SK-N-MC (cell line): ENCODE data around the gene SEL1L3.

ENCODE experiments used
- DNase-seq: peaks from one replicate; pipeline ENCODE4 v3.0.0-alpha.2; 2011; ENCODE audit warnings: low read depth, low spot score
- H3K27ac ChIP-seq: fragments of 200-600 bp; sonication (generic); 2 replicates; pipeline ENCODE4 v1.5.1; 2016; ENCODE audit warnings: mixed run types
- H3K36me3 ChIP-seq: fragments of 200-600 bp; sonication (generic); 2 replicates; pipeline ENCODE4 v1.6.1; 2017; ENCODE audit warnings: antibody characterized with exemption, low read length, mixed read lengths; ENCODE audit not compliant: insufficient read depth
- H3K4me3 ChIP-seq: fragments of 200-600 bp; sonication (generic); 2 replicates; pipeline ENCODE4 v1.5.1; 2016
- H3K9ac ChIP-seq: fragments of 200-600 bp; sonication (generic); 2 replicates; pipeline ENCODE4 v1.8.0; 2017; ENCODE audit warnings: mixed run types, mixed read lengths; ENCODE audit not compliant: insufficient read length
- H3K9me3 ChIP-seq: fragments of 200-600 bp; sonication (generic); 2 replicates; pipeline ENCODE4 v1.6.1; 2017; ENCODE audit warnings: low read depth, mild to moderate bottlenecking, antibody characterized with exemption, low read length, moderate library complexity, mixed read lengths
- EZH2 ChIP-seq: fragments of 200-600 bp; sonication (generic); IDR thresholded peaks from one replicate; pipeline ENCODE4 v1.6.1; 2017; ENCODE audit warnings: antibody characterized with exemption
- FOXP2 ChIP-seq: optimal IDR thresholded peaks from 2 replicates; pipeline ENCODE3; 2011; ENCODE audit warnings: mild to moderate bottlenecking, moderate library complexity; ENCODE audit not compliant: insufficient read depth; ENCODE audit errors: extremely low read length, control extremely low read depth
- POLR2AphosphoS5 ChIP-seq: IDR thresholded peaks from 2 replicates; pipeline ENCODE4 v1.6.1; 2012; ENCODE audit warnings: mild to moderate bottlenecking, low read depth, low read length, borderline replicate concordance

Gene SEL1L3

GRCh38 chr4:25896776-25897539 is 34.2 kb upstream of the SEL1L3 start:
- Histone ChIP-seq H3K9me3 (no peaks in the 10 kb centered on the region), H3K27ac (no peak overlapping the region), H3K36me3 (no peaks in the 10 kb centered on the region), H3K9ac (no peak overlapping the region), H3K4me3 (no peak overlapping the region)
- TF ChIP-seq EZH2 (no peak), FOXP2 (no peak), POLR2AphosphoS5 (no peak)
- no peak for DNase-seq

DNA sequence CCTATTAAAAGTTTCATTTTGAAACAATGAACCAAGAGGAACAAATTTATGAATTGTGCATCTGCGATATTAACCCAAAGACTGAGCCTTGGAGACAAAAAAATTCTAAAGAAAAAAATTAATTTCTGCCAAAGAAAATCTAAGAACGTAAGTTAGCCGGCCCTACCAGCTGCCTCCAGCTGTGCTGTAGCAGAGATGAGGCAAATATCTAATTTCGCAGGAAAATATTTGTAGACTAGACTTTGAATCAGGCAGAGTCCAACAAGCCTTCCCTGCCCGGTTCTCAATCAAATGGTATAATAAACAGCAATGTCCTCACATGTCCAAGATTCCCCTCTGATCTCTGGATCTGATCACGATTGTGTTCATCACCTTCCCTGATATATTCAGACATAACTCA is 30.0 kb upstream of the SEL1L3 start:
- H3K4me3 ChIP-seq: no peak overlapping the region
- H3K9ac ChIP-seq: no peak overlapping the region
- TF ChIP-seq FOXP2 (no peak), POLR2AphosphoS5 (no peak), EZH2 (no peak)
- no peak overlapping the region for H3K27ac ChIP-seq
- H3K9me3 ChIP-seq: no peaks in the 10 kb centered on the region
- DNase-seq: no peak
- no peaks in the 10 kb centered on the region for H3K36me3 ChIP-seq

DNA sequence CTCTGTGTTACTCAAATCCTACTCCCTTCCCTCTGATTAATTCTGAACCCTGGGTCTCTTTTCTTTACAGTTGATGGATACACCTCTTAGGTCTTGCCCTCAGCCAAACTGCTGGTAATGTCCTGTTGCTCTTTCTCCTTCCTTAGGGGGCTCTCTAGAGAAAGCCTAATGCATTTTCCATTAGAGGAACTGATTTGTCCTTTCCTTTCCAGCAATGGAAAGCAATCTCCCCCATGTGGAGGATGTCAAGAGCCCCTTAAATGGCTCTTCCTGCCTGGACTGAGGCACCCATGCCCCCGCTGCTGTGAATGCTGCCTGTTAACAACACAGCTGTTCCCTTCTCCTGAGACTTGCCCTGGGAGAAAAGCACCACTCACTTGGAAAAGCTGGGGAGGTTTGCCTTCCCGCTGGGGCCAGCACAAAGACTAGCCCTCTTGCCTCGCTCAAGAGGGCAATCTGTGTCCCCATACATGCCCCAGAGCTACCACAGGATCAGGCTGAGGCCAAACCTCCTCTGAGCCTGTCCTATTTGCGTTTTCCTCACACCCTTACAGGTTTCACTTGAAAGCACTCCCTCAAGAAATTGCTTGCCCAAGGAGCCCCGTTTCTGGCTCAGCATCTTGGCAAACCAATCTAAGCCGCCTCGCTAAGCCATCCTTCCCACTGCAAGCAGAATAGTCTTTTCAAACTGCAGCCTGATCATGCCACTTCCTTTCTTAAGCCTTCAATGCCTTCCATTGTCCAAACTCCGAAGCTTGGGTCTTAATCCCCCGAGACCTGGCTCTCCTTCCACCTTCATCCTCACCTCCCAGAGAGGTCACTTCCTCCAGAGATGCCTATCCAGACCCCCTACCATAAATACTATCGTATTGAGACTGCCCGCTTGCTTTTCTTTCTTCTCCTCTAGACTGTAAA is 28.0 kb upstream of the SEL1L3 start:
- Histone ChIP-seq H3K36me3 (no peaks in the 10 kb centered on the region), H3K9ac (no peak overlapping the region), H3K9me3 (no peaks in the 10 kb centered on the region), H3K4me3 (no peak overlapping the region), H3K27ac (no peak overlapping the region)
- no peak for DNase-seq
- TF ChIP-seq EZH2: no peak
- TF ChIP-seq POLR2AphosphoS5: no peak
- TF ChIP-seq FOXP2: no peak

DNA sequence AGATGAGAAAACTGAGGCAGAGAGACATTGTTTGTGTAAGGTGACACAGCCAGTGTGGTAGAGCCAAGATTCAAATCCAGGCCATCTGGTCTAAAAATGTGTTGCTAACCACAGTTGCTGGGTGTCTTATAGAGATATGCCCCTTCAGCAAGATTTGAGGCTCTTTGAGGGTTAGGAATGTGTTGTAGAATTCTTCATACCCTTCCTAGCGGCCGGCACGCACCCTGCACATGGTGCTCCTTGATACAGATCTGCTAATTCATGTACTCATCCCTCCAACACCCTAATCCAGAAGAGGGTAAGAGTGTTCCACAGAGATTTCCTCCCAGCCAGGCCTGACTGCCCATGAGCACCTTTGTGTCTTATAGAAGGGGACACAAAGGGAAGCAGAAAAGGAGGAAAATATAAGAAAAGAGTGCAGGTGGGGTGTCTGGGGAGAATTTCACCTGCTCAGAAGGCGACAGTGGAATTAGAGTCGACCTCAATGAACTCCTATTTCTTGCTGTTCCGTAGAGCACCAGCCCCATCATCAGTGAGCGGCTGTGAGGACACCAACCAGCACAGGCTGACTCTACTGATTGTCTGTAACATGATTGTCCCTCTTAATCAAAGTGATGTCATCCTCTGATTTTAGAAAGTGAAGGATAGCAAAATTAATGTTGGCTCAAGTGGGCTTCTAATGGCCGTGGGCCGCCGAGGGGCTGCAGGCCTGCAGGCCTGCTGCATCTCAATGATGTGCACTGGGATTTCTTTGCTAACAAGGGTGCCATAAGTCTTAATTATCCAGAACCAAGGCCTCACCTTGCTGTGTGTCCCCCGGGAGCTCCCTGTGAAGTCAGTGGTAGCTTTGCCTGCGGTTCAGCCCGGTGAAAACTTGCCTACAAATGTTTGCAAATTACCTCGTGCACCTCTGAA is 27.1 kb upstream of the SEL1L3 start:
- Histone ChIP-seq H3K4me3 (no peak overlapping the region), H3K36me3 (no peaks in the 10 kb centered on the region), H3K9me3 (no peaks in the 10 kb centered on the region), H3K9ac (no peak overlapping the region), H3K27ac (no peak overlapping the region)
- no peak for TF ChIP-seq EZH2
- TF ChIP-seq POLR2AphosphoS5: no peak
- TF ChIP-seq FOXP2: no peak
- no peak for DNase-seq

DNA sequence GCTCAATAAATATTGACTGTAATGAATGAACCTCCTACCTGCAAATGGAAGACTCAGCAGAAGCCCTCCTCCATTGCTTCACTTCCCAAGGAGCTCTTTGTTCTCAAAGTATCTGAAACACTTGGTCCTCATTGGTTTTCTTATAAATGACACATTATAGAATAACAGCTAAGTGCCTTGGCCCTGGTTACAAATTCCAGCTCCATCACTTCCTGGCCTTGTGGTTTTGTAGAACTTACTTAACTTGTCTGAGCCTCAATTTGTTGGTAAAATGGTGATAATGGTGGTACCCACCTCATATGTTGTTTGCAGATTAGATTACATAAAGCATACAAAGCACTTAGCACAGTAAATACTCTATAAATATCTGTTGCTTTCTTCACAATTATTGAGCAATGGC is 26.0 kb upstream of the SEL1L3 start:
- Histone ChIP-seq H3K9me3 (no peaks in the 10 kb centered on the region), H3K36me3 (no peaks in the 10 kb centered on the region), H3K27ac (no peak overlapping the region), H3K4me3 (no peak overlapping the region), H3K9ac (no peak overlapping the region)
- DNase-seq: no peak
- TF ChIP-seq EZH2: no peak
- TF ChIP-seq FOXP2: no peak
- no peak for TF ChIP-seq POLR2AphosphoS5

DNA sequence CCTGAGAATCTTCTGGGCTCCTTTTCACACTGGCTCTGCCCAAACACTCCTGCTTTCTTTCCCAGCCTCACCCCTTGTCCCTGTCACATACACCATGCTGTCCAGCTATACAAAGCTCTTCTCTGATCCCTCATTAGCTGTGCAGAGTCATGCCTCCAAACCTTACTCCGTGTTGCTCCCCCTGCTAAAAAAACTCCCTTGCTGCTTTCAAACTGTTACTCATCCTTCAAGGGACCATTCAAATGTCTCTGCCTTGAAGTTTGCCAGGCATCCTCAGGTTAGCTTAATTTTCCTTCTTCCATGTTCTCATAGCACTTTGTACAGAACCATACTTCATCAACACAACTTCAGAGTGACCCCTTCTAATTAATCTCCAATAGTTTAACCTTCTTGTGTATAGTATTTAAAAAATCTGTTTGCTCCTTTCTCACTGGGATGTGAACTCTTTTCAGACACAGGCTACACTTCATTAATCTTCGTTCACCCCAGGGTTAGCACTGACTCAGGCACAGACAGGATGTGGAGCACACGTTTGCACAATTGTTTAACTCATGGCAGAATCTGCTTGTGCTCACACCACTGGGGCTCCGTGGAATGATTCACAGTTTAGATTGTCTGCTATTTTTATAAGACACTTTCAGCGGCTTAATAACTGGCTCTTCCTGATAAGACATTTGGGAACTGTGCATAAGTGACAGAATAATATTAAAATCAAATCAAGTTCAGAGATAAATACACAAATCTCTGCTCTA is 21.4 kb upstream of the SEL1L3 start:
- Histone ChIP-seq H3K9ac (no peak overlapping the region), H3K27ac (no peak overlapping the region), H3K36me3 (no peaks in the 10 kb centered on the region), H3K4me3 (no peak overlapping the region), H3K9me3 (no peaks in the 10 kb centered on the region)
- TF ChIP-seq POLR2AphosphoS5 (no peak), EZH2 (no peak), FOXP2 (no peak)
- DNase-seq: no peak

DNA sequence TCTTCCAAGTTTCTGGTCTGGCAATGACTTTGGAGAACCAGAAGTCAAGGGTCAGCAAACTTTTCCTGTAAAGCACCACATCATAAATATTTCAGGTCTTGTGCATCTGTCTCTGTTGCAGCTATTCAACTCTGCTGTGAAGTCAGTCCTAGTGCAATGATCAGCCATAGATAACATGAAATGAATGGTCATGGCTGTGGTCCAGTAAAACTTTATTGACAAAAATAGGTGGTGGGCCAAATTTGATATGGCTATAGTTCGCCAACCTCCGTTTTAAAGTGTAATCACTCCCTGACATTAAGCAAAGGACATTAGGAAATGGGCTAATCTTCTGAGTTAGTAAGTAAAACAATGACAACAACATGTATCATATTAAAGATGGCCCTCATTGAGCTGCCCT is 20.8 kb upstream of the SEL1L3 start:
- Histone ChIP-seq H3K4me3 (no peak overlapping the region), H3K27ac (no peak overlapping the region), H3K9me3 (no peaks in the 10 kb centered on the region), H3K36me3 (no peaks in the 10 kb centered on the region), H3K9ac (no peak overlapping the region)
- TF ChIP-seq FOXP2 (no peak), POLR2AphosphoS5 (no peak), EZH2 (no peak)
- no peak for DNase-seq

- Histone ChIP-seq H3K36me3 (no peaks in the 10 kb centered on the region), H3K27ac (no peak overlapping the region), H3K4me3 (no peak overlapping the region), H3K9ac (no peak overlapping the region), H3K9me3 (no peaks in the 10 kb centered on the region)
- no peak for TF ChIP-seq EZH2
- no peak for TF ChIP-seq FOXP2
- TF ChIP-seq POLR2AphosphoS5: no peak
- DNase-seq: no peak
Observed at GRCh38 chr4:25882226-25882625, 19.4 kb upstream of the SEL1L3 start.
